DND-41 (cell line): Measurements from ENCODE around the gene NBEA.

ENCODE experiments used
- EZH2 ChIP-seq: IDR thresholded peaks from 3 replicates; pipeline ENCODE4 v1.6.1; 2012; ENCODE audit warnings: borderline replicate concordance, low read depth, mild to moderate bottlenecking, moderate library complexity, low read length, inconsistent platforms; ENCODE audit not compliant: severe bottlenecking
- TF ChIP-seq, protein P1 (sequence below): IDR thresholded peaks from 2 replicates; pipeline ENCODE4 v1.5.1; 2012; ENCODE audit warnings: borderline replicate concordance, low read length, moderate library complexity, mild to moderate bottlenecking; ENCODE audit not compliant: poor library complexity, severe bottlenecking; ENCODE audit errors: extremely low read depth

DNA sequence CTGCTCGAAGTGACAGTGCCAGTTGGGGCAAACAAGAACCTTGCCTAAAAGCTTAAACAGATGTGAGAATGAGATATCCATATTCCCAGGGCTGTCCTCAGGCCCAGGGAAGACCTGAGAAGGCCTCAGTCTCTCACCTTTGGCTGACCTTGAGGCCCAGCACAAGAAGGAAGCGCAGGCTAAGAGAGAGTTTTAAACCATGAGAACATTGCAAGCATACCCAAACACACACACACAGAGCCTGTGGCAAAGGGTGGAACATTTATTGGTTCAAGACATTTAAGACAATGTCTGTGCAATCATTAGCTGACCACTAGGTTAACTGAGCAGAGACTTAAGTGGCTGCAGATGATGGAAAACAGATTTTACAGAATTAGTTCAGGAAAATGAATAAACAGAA, 248.2 kb downstream of the NBEA start:
- no peak for TF ChIP-seq EZH2
- TF ChIP-seq, protein P1, sequence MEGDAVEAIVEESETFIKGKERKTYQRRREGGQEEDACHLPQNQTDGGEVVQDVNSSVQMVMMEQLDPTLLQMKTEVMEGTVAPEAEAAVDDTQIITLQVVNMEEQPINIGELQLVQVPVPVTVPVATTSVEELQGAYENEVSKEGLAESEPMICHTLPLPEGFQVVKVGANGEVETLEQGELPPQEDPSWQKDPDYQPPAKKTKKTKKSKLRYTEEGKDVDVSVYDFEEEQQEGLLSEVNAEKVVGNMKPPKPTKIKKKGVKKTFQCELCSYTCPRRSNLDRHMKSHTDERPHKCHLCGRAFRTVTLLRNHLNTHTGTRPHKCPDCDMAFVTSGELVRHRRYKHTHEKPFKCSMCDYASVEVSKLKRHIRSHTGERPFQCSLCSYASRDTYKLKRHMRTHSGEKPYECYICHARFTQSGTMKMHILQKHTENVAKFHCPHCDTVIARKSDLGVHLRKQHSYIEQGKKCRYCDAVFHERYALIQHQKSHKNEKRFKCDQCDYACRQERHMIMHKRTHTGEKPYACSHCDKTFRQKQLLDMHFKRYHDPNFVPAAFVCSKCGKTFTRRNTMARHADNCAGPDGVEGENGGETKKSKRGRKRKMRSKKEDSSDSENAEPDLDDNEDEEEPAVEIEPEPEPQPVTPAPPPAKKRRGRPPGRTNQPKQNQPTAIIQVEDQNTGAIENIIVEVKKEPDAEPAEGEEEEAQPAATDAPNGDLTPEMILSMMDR = no peak
